NB4 (cell line): Measurements from ENCODE around the gene RAD23B.
A peak's percentile ranks its signal among the peaks of the same experiment; 100 is the strongest.

ENCODE experiments used
- TF ChIP-seq, protein P1 (sequence below): IDR thresholded peaks from 2 replicates; pipeline ENCODE4 v1.6.1; 2011; ENCODE audit warnings: low read depth, low read length
- TF ChIP-seq, protein P2 (sequence below): IDR thresholded peaks from one replicate; pipeline ENCODE4 v1.5.1; 2012; ENCODE audit warnings: low read depth, low read length

DNA sequence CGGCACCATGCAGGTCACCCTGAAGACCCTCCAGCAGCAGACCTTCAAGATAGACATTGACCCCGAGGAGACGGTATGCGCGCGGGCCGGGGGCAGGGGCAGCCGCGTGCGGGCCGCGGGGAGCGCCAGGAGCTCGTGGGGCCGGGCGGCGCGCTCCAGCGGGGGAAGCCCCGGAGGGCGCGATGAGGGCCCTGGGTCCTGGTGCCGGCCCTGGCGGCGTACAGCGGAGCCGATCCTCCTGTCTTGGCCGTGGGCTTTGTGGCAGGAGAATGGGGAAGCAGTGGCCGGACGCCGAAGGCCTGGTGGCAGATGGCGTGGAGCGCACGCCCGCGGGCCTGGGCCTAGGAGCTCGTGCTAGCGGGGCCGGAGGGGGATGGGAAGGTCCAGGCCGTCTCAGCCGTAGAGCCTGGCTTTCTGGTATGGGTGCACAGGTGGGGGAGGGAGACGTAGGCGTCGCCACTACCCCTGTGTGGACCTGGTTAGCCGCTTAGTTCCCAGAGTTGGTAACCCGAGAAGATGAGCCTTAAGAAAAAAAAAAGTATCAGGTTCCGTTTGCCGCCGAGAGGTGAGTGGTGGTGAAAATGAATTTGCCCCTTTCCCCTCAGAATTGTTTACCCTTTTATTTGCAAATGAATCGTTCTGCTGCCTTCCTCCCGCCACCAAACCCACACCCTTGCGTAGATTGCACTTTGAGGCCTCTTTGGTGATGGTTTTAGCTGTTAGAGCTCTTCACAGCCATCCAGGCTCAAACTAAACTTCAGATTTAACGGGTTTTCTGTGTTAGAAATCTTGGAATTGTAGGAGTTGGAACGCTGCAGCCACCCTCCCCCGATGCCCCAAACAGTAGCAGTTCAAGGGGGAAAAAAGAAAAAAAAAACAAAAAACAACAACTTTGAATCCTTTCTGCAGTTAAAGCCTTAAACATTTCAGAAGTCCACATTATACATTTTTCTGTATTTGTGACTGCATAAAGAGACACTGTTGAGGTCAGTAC lies 841 bp downstream of the RAD23B start:
- TF ChIP-seq, protein P1, sequence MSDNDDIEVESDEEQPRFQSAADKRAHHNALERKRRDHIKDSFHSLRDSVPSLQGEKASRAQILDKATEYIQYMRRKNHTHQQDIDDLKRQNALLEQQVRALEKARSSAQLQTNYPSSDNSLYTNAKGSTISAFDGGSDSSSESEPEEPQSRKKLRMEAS: peak; percentile 67
- TF ChIP-seq, protein P2, sequence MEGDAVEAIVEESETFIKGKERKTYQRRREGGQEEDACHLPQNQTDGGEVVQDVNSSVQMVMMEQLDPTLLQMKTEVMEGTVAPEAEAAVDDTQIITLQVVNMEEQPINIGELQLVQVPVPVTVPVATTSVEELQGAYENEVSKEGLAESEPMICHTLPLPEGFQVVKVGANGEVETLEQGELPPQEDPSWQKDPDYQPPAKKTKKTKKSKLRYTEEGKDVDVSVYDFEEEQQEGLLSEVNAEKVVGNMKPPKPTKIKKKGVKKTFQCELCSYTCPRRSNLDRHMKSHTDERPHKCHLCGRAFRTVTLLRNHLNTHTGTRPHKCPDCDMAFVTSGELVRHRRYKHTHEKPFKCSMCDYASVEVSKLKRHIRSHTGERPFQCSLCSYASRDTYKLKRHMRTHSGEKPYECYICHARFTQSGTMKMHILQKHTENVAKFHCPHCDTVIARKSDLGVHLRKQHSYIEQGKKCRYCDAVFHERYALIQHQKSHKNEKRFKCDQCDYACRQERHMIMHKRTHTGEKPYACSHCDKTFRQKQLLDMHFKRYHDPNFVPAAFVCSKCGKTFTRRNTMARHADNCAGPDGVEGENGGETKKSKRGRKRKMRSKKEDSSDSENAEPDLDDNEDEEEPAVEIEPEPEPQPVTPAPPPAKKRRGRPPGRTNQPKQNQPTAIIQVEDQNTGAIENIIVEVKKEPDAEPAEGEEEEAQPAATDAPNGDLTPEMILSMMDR: no peak
